Stimulated activated CD4-positive, alpha-beta T cell treated with anti-CD3 and anti-CD28 coated beads, Interleukin-15, amount 100 ng/mL, for 1 hour (primary cell): Measurements from ENCODE around the gene PTGR1.

Experiments used
- DNase-seq, 2 donors: peaks; one replicate each; pipeline ENCODE4 v3.0.0-alpha.2; 2020; ENCODE audit warnings: low read depth in 1 of 2, low spot score in 1 of 2

The PTGR1 gene

DNA sequence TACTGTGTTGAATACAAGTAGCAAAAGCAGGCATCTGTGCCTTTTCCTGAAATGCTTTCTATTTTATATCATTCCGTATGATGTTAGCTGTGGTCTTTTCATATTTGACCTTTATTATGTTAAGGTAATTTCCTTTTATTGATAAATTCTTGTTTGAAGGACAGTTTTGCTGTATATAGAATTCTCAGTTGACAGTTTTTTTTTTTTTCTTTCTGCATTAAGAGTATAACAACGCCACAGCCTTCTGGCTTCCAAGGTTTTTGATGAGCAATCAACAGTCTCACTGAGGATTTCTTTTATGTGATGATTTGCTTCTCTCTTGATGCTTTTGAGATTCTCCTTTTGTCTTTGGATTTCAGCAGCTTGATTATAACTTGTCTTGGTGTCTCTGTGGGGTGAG lies 50.8 kb downstream of the PTGR1 start:
- no peak for DNase-seq

DNA sequence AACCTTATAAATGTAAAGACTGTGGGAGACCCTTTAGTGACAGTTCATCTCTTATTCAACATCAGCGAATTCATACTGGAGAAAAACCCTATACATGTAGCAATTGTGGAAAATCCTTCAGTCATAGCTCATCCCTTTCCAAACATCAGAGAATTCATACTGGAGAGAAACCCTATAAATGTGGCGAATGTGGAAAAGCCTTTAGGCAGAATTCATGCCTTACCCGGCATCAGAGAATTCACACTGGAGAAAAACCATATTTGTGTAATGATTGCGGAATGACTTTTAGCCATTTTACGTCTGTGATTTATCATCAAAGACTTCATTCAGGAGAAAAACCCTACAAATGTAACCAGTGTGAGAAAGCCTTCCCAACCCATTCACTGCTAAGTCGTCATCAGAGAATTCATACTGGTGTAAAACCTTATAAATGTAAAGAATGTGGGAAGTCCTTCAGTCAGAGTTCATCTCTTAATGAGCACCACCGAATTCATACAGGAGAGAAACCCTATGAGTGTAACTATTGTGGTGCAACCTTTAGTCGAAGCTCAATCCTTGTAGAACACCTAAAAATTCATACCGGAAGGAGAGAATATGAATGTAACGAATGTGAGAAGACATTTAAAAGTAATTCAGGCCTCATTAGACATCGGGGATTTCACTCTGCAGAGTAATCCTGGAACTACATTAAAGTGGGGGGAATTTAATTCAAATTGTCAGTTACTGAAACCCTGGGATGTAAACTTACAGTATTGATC lies 56.8 kb downstream of the PTGR1 start:
- DNase-seq = no peak

DNA sequence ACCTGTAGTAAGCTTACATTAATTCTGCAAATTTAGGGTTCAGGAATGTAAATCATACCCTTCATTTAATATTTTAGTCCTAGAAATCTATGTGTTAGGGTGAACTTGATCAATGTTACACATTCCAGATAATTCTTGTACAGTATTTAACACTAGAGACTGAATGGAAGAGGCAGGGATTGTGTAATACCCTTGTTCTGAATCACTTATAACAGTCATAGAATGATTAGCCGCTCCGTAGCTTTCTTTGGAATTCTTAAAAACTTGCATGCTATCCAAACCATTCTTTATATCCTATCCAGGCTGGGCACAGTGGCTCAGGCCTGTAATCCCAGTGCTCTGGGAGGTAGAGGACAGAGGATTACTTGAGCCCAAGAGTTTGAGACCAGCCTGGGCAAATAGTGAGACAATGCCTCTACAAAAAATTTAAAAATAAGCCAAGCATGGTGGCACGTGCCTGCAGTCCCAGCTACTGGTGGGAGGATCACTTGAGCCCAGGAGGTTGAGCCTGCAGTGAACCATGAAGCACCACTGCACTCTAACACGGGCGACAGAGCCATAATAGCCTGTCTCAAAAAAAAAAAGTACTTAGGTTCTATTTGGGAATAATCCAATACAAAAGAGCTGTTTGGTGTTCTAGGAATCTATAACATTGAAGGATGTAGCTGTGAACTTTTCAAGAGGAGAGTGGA lies 66.2 kb downstream of the PTGR1 start:
- DNase-seq = no peak

DNA sequence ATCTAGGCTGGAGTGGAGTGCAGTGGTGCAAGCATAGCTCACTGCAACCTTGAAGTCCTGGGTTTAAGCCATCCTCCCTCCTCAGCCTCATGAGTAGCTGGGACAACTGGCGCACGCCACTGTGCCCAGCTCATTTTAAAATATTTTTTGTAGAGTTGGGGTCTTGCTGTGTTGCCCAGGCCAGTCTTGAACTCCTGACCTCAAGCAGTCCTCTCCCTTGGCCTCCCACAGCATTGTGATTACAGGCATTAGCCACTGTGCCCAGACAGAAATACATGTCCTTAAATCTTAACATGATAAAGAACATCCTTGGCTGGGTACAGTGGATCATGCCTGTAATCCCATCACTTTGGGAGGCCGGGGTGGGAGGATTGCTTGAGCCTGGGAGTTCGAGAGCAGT lies 67.7 kb downstream of the PTGR1 start:
- DNase-seq = no peak

DNA sequence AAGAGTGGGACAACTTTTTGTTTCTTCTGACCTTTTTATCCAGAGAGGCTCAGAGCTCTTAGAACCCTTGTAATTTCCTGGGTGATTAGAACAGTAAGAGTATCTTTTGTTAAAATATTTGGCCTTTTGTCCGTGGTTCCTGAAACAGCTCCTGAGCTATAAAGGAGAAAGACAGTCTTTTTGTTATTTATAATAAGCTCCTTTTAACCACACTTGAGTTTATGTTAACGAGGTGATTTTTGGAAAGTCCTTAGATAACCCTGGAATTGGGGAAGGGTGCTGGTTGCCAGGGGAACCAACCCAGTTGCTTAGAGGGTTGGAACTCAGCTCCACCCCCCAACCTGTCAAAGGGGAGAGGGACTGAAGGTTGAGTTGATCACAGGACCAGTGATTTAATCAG lies 69.7 kb downstream of the PTGR1 start:
- no peak for DNase-seq

DNA sequence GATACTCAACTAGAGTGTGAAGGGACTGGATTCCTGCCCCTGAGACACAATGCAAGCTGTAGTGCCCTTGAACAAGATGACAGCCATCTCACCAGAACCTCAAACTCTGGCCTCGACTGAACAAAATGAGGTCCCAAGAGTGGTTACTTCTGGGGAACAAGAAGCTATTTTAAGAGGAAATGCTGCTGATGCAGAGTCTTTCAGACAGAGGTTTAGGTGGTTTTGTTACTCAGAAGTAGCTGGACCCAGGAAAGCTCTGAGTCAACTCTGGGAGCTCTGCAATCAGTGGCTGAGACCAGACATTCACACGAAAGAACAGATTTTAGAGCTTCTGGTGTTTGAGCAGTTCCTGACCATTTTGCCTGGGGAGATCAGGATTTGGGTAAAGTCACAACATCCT lies 72.1 kb downstream of the PTGR1 start:
- DNase-seq = no peak

DNA sequence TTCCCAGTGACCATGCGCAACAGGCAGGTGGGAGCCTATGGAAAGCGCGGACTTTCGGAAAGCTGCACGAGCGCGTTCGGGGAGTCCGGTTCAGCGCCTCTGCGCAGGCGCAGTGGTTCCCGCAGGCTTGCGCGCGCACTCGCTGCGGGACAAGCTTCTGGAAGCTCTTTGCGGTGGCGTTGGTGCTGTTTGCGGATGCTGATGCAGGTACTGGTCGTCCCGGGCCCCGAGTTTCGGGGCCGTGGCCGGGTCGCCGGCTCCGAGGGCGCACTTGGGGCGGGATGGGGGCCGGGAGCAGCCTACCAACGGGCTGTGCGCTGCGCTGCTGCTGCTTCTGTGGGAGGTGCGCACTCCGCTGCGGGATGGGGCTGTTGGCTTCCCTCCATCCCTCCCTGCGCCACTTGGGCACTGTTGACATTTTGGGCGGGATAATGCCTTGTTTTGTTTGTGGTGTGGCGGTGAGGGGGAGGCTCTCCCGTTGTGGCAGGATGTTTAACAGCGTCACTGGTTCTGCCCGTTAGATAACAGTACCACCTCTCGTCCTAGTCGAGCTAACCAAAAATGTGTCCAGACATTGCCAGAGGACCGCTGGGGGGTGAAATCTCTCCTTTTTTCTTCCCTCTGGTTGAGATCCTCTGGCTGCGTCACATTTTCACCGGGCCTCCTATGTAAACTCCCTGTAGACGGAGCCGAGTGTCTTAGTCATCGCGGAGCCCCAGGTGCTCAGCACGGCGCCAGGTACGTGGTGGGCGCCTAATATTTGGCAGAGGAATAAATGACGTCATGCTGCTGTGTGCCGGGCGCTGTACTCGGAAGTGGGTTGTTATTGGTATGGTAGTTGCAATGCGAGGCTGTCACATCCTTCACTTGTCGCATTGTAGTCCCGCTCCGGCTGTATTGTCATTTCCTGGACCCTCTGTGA lies 74.1 kb downstream of the PTGR1 start, which contains the start of gene ZNF483:
Gene ZNF483 (plus strand): TSS at position 124 of the 922 bp plus-strand sequence. CDS start 2,217 bp downstream, outside the sequence.
- DNase-seq = peak; percentile 40 to 58

DNA sequence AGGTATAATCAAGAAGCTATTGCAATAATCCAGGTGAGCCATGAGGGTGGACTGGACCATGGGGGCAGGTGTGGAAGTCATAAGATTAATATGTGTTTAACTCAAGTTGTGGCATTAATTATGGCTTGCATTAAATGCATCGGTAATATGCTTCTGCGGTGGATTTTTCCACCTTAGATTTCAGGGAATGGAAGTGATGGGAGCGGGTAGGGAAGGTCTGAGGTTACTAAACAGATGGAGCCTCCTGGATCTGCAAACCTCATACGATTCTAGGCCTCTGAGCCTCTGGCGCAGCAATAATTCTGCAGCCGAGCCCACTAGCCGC lies 74.8 kb downstream of the PTGR1 start:
- no peak for DNase-seq

DNA sequence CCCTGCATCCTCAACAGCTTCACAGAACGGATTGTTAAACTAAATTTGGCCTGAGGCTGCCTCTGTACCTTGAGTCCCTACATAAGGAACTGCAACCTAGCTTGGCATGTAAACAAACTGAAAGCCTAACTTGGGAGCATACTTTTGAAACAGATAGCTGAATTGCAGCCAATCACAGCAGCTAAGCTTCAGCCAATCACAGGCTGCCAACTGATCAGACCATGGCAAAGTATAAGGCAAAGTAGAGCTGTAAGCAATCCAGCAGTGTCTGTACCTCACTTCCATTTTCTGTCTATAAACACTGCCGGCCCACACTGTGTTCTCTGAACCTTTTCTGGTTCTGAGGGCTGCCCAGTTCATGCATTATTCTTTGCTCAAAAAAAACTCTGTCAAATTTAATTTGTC lies 83.4 kb downstream of the PTGR1 start:
- DNase-seq = no peak

DNA sequence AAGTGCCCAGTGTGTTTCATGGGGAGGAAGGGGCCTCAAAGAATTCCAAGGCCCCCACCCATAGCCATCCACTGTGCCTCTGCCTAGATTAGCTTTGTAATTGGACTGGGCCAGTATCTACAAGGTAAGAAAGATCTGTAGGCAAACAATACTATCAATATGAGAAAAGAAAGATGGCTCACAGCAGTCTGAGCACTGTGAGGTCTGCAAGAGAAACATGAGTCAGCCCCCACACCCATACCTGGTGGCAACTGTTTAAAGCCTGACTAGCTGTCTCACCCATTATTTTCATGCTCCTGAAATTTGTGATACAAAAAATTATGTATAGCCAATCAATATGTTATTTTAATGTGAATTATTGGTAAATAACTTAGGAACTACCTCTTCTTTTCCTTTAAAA lies 84.5 kb downstream of the PTGR1 start:
- DNase-seq = no peak
